Measurements from ENCODE around the gene TNFAIP8.

The TNFAIP8 gene

DNA sequence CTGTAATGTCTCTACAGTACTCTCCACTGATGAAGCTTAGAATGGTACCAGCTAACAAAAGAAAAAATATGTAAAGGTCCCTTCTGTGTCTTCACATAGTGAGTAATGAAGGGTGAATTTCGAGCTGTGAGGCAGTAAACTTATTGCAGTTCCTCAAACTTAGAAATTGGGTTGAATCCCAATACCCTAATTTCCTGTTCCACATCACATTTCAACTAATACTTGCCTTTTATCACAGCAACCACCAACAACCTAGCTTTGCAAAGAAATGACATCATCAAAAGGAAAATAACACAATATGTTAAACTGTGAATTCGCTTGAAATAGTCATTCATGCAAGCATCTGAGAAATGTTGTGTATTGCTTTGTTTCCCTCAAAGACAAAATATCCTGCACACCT, 9.4 kb upstream of the TNFAIP8 start:
- no peak for DNase-seq (ENCODE audit: low read depth, low spot score)

DNA sequence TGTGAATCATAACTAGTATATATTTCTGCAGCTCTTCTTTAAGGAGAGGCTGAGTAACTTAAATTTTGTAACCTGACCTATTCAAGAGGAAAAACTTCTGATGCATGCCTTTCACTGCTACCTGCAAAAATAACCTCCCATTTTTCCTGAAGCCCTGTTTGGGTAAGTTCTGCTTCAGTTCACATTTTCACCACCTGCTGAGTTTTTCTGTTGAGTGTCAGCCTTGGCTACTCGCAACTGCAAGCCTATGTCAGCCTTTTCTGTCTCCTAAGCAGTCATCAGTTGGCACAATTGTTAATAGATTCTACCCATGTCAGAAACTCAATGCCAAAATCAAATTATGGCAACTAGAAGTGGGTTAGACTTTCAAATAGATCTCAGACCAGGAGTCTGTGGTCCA, 8.2 kb upstream of the TNFAIP8 start:
- no peak for DNase-seq (ENCODE audit: low read depth, low spot score)

DNA sequence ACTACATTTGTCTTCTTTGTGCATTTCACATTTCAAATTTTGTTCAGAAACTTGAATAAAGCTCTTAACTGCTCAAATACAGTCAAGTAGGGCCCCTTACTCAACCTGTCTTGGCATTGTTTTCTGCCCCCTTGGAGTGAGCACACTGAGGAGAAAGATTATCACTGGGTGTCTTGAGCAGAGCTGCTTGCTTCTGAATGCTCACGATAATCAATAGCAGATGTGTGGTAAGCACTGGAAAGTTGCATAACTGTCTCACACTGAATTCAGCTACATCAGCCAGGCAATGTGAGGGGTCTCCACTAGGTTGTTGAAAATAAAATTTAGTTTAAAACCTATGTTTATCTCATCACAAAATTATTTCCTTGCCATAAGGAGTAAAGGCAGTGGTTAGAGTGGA, 7.8 kb upstream of the TNFAIP8 start:
- DNase-seq (ENCODE audit: low read depth, low spot score) = no peak

DNA sequence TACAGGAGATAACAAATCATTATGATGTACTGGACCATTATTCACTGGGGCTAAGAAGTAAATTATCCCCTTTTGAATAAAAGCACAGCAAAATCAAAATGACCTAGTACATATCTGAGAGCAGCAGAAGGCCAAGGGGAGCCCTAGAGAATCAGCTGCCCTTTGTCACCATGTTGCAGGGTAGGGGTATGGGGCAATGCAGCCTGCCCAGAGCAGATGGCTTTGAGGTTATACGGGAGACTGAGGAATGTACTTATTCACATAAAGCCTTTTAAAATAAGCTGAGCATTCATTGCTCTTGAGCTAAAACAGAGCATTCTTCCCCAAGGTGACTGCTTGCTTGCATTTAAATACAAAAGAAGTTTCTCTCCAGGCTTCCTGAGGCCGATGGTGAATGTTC, 2.6 kb upstream of the TNFAIP8 start:
- no peak for DNase-seq (ENCODE audit: low read depth, low spot score)

DNA sequence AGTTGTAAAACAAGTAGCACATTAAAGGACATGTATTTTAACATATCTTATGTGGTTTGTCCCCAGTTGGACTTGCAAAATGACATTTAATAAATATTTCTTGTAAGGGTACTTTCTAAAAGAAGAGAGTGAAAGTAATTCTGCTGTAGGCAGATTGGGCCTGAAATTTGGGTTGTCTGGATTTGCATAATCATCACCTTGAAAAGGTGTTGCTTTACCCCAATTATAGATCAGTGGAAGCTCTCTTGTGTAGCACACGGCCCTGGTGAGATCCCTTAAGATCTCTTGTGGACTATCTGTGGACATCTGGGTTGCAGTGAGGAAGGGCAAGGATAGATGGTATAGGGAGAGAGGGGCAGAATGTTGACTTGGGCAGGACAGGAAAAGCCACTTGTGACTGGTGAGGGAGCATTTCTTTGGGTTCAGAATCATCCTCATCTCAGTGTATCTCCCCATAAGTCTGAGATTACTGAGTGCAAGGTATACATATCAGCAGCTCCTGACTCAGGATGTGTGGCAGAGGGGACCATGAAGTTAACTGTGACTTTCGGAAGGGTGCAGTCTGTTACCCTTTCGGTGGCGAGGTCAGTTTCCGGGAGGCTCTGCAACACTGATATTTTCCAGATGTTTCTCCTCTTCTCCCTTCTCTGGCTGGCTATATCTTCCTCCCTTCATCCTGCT, 2.0 kb upstream of the TNFAIP8 start:
- DNase-seq (ENCODE audit: low read depth, low spot score) = no peak

DNA sequence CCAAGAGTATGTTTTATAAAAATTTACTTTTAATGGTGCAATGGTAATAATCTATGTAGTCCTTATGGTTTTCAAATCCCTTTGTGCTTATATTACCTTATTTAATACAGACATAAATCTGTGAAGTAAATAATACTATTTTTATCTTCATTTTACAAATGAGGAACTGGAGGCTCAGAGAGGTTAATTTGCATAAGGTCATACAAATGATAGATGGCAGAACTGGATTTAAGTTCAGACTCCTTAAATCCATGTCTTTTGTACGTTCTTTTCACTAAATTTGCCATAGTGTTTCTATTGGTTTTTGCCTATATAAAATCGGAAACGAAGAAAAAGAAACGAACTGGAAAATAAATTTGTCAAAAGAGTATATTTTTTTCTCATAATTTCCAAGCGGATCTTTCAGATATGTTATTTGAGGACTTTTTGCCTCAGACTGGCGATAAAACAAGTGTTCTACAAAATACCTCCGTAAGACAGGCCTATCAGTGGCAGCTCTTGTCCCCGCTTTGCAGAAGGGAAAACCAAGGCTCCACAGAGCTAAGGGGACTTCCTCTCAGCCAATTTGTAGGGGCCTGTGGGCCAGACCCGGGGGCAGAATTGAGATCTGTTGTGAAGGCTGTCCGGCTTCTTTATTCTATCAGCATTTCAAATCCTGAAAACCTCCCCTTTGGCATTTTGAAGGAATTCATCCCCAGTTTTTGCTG, 1.1 kb upstream of the TNFAIP8 start:
- no peak for DNase-seq (ENCODE audit: low read depth, low spot score)

DNA sequence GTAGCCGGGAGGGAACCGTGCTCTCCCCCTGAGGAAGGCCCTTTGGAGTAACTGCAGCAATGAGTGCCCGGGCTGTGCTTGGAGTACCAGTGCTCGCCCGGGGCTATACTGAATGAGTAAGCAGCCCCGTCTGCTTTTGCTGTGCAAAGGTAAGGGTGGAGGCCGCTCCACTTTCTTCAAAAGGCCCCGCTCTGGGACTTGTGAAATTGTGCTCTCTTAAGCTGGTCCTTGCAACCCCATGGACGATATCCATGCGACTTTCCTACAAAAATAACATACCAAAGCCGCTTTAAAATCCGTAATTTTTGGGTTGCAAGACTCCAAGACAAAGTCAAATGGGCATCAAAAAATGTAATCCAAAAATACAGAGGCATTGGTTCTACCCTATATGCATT, 578 bp upstream of the TNFAIP8 start:
- peak; percentile 93 for DNase-seq (ENCODE audit: low read depth, low spot score)

DNA sequence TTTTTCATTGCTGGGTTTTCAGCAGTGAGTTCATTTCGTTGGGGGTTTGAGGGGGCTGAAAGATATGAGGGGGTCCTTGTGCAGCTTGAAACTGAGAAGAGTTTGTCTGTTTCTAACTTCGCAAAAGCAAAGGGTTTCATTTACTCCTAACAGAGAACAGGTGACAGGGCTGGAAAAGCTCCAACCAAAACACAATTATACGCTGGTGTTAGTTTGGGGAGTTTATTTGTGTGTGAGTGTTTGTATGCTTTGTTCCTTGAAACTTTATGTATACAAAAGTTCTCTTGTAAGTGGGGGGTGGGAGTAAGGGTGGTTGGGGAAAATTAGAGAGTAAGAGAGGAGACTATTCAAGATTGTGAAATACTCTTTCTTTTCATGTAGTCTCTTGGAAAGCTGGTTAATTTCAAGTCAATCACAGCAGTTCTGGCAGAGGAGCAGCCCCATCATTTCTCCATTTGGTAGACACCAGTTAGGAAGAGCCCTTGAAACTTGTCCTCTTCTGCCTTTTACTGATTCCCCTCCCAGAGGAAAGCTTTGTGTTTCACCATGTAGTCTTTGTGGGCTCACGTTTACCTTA, 881 bp downstream of the TNFAIP8 start:
- no peak for DNase-seq (ENCODE audit: low read depth, low spot score)

DNA sequence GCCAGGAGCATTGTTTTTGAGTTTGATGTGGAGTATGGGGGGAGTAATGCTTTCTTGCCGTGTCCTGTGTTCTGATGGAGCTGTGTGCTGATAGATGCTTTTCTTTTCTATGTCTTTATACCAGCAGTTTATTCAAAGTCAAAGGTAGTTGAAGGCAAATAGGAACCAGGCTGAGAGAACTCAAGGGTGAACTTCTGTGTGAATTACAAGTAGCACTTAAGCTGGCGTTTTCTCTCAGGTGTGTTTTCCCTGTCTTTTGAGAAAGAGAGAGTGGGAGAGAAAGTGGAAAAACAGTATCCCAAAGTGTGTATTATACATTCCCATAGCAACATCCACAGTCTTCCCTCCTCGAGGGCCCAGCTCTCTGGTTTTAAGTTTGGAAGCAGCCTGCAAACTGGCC, 1.5 kb downstream of the TNFAIP8 start:
- DNase-seq (ENCODE audit: low read depth, low spot score) = no peak

DNA sequence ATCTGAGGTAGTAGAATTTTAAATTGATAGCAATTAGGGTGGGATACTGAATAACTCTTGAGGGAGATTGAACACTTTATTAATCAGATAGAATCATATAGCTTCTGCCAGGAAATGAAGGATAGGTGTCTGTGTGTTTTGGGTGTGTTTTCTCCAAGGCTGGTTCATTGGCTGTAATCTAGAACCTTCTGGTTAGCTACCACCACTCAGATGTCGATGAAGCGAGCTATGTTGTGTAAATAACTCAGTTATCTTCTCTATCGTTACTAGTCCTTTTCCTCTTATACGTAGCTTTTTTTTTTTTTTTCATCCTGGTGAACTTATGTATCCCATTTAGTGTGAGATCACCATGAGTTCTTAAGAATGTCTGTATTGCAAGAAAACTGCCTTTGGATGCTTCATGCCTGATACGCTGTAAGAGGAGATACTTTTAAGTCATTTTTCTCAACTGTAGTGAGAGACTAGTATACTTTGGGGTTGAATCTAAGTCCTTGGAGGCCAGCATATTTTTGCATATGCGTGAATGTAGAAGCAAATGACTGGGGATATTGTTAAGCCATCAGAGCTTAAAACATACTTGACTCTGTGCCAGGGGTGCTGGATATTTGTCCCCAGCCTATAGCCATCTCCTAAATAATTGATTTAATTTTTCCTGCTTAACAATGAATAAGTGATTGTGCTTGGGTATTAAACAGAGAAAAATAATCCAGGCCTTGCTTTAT, 2.1 kb downstream of the TNFAIP8 start:
- no peak for DNase-seq (ENCODE audit: low read depth, low spot score)

DNA sequence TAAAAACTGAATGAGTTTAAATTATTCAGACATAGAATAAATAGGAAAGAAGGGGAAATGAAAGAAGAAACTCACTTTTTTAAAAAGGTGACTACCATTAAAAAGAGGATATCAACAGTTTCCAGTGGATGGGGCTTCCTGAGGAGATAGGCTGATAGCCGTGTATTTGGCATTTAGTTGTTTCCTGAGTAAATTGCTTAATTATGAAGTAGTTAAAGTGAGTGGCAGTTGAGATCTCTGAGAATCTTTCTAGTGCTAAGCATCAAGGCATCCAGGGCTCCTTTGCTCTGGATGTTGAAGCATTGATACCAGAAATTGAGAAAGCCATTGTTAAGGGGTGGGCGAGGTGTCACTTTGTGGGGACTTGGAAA, 2.7 kb downstream of the TNFAIP8 start:
- DNase-seq (ENCODE audit: low read depth, low spot score) = no peak

DNA sequence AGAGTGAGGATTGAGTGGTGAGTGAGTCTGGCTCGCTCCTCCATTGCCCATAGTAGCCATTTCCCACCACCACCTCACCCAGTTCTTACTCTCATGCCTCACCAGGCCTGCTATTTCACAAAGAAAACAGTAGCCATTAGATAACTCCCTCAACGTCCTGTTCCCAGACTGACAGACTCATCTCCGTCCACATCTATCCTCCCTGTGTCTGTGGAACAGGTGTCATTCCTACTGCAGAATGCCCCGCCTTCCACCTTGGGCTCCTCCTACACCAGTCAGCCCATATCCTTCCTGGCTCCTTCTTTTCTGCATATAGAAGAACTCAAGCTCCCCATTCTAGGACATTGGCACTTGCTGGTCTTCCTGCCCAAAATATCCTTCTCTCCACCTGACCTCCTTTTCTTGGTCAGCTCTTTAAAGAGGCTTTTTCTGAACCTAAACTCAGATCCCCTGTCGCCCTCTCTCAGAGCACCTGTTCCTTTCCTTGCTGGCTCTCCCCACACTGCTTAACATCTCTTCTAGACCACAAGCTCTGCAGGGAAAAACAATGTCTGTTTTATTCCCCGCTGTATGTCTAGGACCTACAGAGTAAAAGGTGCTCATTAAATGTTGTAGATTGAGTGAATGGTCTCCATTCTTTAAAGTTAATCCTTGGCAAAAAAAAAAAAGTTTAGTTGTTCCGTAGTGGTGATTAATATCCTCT, 3.2 kb downstream of the TNFAIP8 start:
- no peak for DNase-seq (ENCODE audit: low read depth, low spot score)

DNA sequence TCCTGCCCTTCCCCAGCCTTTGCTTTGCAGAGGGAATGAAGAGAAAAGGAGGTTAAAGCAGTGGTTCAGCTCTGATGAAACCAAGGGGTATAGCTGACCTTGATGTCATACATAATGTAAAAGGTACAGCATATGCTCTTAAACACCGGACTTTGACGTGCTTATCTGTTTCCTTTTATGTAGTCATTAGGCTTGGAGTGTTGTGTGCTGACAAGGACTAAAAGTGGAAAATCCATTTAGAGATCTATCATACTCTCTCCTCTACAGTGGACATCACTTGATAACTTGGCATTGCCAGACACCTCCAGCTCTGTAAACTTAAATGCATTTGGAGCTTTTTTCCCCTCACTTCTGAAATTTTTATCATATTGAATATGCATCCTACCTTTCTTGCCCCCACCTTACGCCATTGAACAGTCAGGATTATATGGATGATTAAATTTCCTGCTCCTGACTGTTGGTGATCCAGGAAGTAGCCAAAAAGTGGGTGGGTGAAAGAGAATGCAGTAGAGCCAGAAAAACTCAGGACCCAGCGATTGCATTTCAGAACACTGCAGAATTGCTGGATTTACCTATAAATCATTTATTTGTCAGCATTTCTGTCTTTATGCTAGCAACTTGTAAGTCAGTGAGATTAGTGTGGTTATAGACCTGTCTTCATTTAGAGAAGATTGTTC, 4.1 kb downstream of the TNFAIP8 start:
- DNase-seq (ENCODE audit: low read depth, low spot score) = no peak

DNA sequence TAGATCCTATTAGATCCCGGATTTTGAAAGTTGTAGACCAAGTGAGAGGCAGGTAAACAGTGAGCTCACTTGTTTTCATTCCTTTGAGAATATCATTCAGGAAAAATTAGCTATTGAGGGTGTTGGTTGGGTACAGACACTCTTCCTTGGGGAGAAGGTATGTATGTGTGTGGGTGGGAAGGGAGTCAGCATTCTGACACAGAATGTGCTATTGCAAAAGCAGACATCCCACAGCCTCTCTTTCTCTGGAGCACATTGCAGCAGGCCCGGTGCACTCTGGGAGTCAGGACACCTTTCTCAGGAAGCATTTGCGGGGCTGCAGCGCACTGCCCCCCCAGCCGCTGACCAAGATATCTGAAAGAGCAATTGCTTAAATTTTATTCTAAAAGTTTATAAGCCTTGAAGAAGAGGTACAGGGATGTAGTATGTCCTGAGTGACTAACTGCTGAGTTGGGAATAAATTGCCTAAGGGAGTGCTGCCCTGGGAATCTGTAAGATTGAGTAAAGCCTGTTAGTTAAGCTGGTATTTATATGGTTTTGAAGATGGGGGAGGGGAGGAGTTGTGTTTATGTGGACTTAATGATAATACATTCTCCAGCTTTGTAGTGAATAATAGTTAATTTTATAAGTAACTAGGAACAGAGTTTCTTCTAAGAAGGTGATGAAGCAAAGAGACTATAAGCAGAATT, 5.2 kb downstream of the TNFAIP8 start:
- no peak for DNase-seq (ENCODE audit: low read depth, low spot score)

DNA sequence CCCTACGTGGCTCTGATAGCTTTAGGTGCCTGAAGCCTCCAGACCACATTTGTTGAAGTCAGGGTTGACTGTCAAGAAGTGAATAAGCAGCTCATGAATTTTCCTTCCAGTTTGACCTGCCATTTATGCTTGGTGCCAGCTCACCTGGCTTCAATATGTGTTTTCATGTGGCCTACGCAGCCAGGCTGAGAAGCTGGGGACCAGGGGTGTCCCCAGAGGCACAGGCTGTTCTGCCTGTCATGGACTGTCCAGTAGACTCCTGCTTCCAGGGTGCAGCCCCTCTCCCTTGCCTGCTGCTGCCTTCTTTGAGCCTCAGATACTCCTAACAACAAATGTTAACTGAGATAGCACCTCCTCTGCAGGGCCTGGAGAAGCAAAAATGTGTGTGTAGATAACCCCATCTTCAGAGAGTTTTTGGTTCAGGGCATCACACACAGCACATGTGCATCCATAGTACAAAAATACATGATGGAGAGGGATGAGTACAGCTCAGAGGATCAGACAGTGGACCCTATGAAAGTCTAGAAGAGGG, 5.8 kb downstream of the TNFAIP8 start:
- DNase-seq (ENCODE audit: low read depth, low spot score) = no peak

DNA sequence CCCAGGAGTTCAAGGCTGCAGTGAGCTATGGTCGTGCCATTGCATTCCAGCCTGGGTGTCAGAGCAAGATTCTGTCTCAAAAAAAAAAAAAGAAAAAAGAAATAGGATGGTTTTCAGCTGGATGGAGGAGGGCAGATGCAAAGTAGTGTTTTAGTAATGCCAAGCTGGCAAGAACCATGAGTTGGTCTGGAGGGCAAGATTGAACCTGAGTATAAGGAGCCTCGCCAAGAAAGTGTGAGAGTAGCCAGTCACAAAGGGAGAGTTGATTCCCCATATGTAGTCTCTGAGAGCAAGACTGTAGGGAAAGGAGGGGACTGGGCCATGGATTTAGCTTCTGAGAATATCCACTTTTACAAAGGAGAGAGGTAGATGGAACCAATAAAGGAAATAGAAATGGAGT, 6.9 kb downstream of the TNFAIP8 start:
- no peak for DNase-seq (ENCODE audit: low read depth, low spot score)

DNA sequence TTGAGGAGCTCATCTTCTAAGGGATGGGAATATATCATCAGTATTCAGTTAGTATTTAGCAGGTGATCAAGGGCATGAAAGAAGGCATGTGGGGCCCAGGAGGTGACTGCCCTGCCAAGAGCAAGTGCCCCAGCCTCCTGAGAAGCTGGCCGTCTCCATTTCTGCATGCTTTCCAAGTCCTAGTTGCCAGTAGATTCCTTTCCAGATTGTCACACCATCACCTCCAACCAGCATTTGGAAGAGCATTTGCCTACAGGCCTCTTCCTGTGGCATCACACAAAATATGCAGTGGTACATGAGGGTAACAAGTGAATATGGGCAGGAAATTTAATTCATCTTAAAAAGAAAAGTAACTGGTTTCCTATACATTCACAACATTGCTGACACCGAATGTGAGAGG, 7.5 kb downstream of the TNFAIP8 start:
- DNase-seq (ENCODE audit: low read depth, low spot score) = no peak

DNA sequence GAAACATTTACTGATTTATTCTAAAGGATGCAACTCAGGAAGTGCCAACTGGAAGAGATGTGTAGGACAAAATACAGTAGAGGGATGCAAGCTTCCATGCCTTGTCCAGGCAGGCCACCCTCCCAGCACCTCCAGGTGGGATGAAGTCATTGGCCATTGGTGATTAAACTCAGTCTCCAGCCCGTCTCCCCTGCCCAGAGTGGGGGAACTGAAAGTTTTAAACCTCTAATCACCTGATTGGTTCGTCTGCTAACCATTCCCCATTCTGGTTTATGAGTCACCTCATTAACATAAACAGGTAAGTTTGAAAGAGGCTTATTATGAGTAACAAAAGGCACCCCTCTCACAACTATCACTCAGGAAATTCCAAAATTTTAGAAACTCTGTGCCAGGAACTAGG, 8.1 kb downstream of the TNFAIP8 start:
- no peak for DNase-seq (ENCODE audit: low read depth, low spot score)

DNA sequence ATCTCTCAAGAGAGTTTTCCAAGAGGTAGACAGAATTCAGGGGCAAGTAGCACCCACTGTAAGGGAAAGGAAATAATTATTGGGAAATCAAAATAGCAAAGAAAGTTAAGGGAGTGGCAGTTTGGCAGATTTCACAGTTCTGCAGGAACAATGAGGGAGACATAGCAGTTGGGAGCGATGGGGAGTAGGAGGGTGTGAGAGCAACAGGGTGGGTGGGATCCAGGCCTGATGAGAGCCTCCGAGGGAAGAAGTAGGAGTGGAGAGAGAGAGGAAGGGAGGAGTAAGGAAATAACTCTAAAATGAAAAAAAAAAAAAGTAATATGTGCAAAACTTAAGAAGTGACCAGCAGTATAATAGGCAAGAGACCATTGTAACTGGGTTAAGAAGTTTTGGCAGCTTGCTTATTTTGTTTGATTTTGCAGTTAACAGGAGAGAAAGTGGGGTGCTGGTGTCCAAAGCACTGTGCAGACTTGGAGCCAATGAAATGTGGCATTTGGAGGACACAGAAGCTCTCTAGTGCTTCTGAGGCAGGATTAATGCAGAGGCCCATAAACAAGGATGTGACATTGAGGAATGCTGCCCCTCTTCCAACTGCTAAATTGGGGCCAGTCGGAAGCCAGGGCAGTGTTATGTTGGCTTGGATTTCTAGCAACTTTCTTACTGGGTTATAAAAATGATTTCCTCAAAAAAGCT, 10.2 kb downstream of the TNFAIP8 start:
- DNase-seq (ENCODE audit: low read depth, low spot score) = no peak

DNA sequence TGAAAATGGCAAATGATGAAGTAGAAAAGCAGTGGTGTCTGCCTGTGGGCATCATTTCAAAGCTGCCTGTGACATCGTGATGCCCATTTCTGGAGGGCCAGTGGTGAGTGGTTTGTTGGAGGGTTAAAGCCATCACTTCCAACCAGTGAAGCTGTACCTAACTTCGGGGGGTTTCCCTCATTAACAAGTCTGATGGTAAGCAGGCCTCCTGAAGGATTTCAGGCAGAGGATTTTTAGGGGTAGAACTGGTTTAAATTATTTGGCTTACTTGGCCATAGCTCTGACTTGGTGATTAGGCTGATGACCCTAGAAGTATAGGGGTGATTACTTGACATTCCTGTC, 10.7 kb downstream of the TNFAIP8 start:
- DNase-seq (ENCODE audit: low read depth, low spot score) = no peak
